ENCODE data around the gene USH2A.

DNA sequence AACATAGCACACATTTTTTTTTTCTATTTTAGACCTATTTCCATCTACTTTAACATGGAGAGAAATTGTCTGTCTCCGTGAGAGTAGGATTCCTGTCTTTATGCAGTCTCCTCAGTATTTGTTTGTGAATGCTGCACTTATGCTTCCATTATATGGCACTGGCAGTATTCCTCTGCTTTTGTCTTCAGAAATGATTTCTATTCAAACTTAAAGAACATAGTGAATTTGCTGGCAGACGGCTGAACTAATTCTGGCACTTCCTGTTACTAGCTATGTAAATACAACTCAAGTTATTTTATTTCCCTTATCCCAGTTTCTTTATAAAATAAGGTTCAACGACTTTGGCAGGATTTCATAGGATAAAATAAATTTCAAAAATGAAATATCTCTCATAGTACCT, 810.9 kb downstream of the USH2A start:
- no peak for TF ChIP-seq POLR2A (IDR thresholded peaks at IDR 0.05; ENCODE audit: low read depth)
- TF ChIP-seq, protein P1, sequence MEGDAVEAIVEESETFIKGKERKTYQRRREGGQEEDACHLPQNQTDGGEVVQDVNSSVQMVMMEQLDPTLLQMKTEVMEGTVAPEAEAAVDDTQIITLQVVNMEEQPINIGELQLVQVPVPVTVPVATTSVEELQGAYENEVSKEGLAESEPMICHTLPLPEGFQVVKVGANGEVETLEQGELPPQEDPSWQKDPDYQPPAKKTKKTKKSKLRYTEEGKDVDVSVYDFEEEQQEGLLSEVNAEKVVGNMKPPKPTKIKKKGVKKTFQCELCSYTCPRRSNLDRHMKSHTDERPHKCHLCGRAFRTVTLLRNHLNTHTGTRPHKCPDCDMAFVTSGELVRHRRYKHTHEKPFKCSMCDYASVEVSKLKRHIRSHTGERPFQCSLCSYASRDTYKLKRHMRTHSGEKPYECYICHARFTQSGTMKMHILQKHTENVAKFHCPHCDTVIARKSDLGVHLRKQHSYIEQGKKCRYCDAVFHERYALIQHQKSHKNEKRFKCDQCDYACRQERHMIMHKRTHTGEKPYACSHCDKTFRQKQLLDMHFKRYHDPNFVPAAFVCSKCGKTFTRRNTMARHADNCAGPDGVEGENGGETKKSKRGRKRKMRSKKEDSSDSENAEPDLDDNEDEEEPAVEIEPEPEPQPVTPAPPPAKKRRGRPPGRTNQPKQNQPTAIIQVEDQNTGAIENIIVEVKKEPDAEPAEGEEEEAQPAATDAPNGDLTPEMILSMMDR (IDR thresholded peaks at IDR 0.05), result no peak
- no peak for TF ChIP-seq EP300 (IDR thresholded peaks at IDR 0.05)
- no peak for TF ChIP-seq POLR2AphosphoS5 (IDR thresholded peaks at IDR 0.05)
